Breast epithelium (tissue), 3 donors: Measurements from ENCODE around the gene CHM.

Experiments
- CTCF ChIP-seq, 3 donors: fragments of 450-650 bp; IDR thresholded peaks; one replicate each; pipeline ENCODE4 v1.5.1; 2016 to 2017; ENCODE audit warnings: antibody characterized with exemption in 3 of 3, mild to moderate bottlenecking in 3 of 3, moderate library complexity in 3 of 3
- POLR2AphosphoS5 ChIP-seq, 3 donors: sonication (generic); formaldehyde crosslinking; IDR thresholded peaks; one replicate each; pipeline ENCODE4 v1.6.1; 2017; ENCODE audit warnings: antibody characterized with exemption in 3 of 3

GRCh38 chrX:85836868-85837267, 210.5 kb downstream of the CHM start:
- TF ChIP-seq POLR2AphosphoS5 (IDR thresholded peaks at IDR 0.05) (no peak), CTCF (IDR thresholded peaks at IDR 0.05) (no peak)
